Sigmoid colon (tissue), 7 donors: Measurements from ENCODE around the gene TENT4A. TPM values are rescaled to one million over a fixed set of nuclear protein-coding genes. Genes with fewer than 3 reads are reported as not detected.

ENCODE experiments used
- DNase-seq: peaks from one replicate; pipeline ENCODE4 v3.0.0-alpha.2; 2019
- H3K27ac ChIP-seq, 4 donors: fragments of 200-600 bp; sonication (generic); one replicate each; pipeline ENCODE4 v1.5.1; 2016 to 2019; ENCODE audit warnings: mild to moderate bottlenecking in 1 of 4
- H3K27me3 ChIP-seq, 3 donors: fragments of 200-600 bp; sonication (generic); one replicate each; pipeline ENCODE4 v1.5.1; 2019; ENCODE audit warnings: mild to moderate bottlenecking in 1 of 3
- H3K36me3 ChIP-seq, 4 donors: fragments of 200-600 bp; sonication (generic); one replicate each; pipeline ENCODE4 v1.5.1; 2016 to 2019
- H3K4me1 ChIP-seq, 4 donors: fragments of 200-600 bp; sonication (generic); one replicate each; pipeline ENCODE4 v1.5.1; 2017 to 2019
- H3K4me3 ChIP-seq, 4 donors: fragments of 200-600 bp; sonication (generic); one replicate each; pipeline ENCODE4 v1.5.1; 2017 to 2019; ENCODE audit warnings: mild to moderate bottlenecking in 2 of 4, moderate library complexity in 1 of 4
- H3K9me3 ChIP-seq, 4 donors: fragments of 200-600 bp in 3 of 4; sonication (generic) in 3 of 4; one replicate each; pipeline versions ENCODE4 v1.5.1 to v1.6.1; 2013 to 2019
- CTCF ChIP-seq, 4 experiments: fragments of 450-650 bp in 3 of 4; fragments of 200-600 bp in 1 of 4; IDR thresholded peaks; one replicate each; pipeline ENCODE4 v1.5.1; 2016 to 2019; ENCODE audit warnings: antibody characterized with exemption in 4 of 4, mild to moderate bottlenecking in 3 of 4, moderate library complexity in 2 of 4
- EP300 ChIP-seq, 4 donors: sonication (generic); formaldehyde crosslinking; IDR thresholded peaks; one replicate each; pipeline ENCODE4 v1.6.1; 2017; ENCODE audit warnings: antibody characterized with exemption in 4 of 4
- POLR2A ChIP-seq, 2 donors: fragments of 450-650 bp; IDR thresholded peaks; one replicate each; pipeline ENCODE4 v1.6.1; 2016; ENCODE audit warnings: antibody characterized with exemption in 2 of 2, mild to moderate bottlenecking in 2 of 2, moderate library complexity in 2 of 2
- POLR2AphosphoS5 ChIP-seq, 4 donors: sonication (generic); formaldehyde crosslinking; IDR thresholded peaks; one replicate each; pipeline ENCODE4 v1.6.1; 2017; ENCODE audit warnings: antibody characterized with exemption in 4 of 4
- WGBS, 2 donors: extraction: QIAGEN DNeasy Blood & Tissue Kit; methylation state at CpG; one replicate each; pipeline ENCODE4 v1.1.7; 2013; 5-methylcytosine and 5-hydroxymethylcytosine counted together
- intact Hi-C: fragments of 100-400 bp; cut with DNase I; formaldehyde crosslinking; loops from one replicate; pipeline ENCODE4 v1.15.1; 2023
- polyA plus RNA-seq, 3 donors: library from polyadenylated mRNA; stranded (reverse); fragments of 200-250 nt; gene quantifications; one replicate each; pipeline ENCODE4 v1.2.3, GENCODE V29; 2013
- total RNA-seq, 4 donors: library from RNA; depleted of rRNA; stranded (reverse); fragments of >200 nt; gene quantifications; one replicate each; pipeline ENCODE4 v1.1.0, GENCODE V29; 2016
- donor health status: healthy with polysubstance abuse.
- donor health status: Bipolar disorder and iron deficiency.
- donor health status: healthy.

The TENT4A gene
- total and polyA plus RNA-seq, 7 donors, result 3.0 to 27.4 (median 14.6) TPM

GRCh38 chr5:6716629-6717149 is 3.5 kb downstream of the TENT4A start:
- TF ChIP-seq EP300 (IDR thresholded peaks at IDR 0.05) (no peak), CTCF (IDR thresholded peaks at IDR 0.05) (no peak), POLR2A (IDR thresholded peaks at IDR 0.05) (no peak), POLR2AphosphoS5 (IDR thresholded peaks at IDR 0.05) (no peak)
- intact Hi-C loops, result loop anchor here (10.0 kb wide), 1 partner anchor 262 kb away; no protein-coding TSS in a partner anchor
- no peak for DNase-seq
- peak overlapping the region in 1 of 4 donors; percentile 74 for H3K4me3 ChIP-seq
- H3K36me3 ChIP-seq, result no peaks in the 10 kb centered on the region
- peaks cover 0 to 72% (median 67%) of the 10 kb centered on the region in 4 donors for H3K4me1 ChIP-seq
- no peaks in the 10 kb centered on the region for H3K27me3 ChIP-seq
- no peak overlapping the region for H3K27ac ChIP-seq
- no peaks in the 10 kb centered on the region for H3K9me3 ChIP-seq
- WGBS, 2 donors, result 91 to 92% methylated on average over 4 of the region's 4 CpGs

GRCh38 chr5:6717247-6717646 is 4.0 kb downstream of the TENT4A start:
- H3K9me3 ChIP-seq, result no peaks in the 10 kb centered on the region
- H3K4me3 ChIP-seq, result no peak overlapping the region
- peaks cover 0 to 75% (median 68%) of the 10 kb centered on the region in 4 donors for H3K4me1 ChIP-seq
- H3K36me3 ChIP-seq, result no peaks in the 10 kb centered on the region
- H3K27me3 ChIP-seq, result no peaks in the 10 kb centered on the region
- TF ChIP-seq POLR2AphosphoS5 (IDR thresholded peaks at IDR 0.05), result no peak
- no peak overlapping the region for H3K27ac ChIP-seq
- no peak for DNase-seq
- intact Hi-C loops, result loop anchor here (10.0 kb wide), 1 partner anchor 262 kb away; no protein-coding TSS in a partner anchor

GRCh38 chr5:6717687-6718086 is 4.5 kb downstream of the TENT4A start:
- TF ChIP-seq POLR2A (IDR thresholded peaks at IDR 0.05) (no peak), CTCF (IDR thresholded peaks at IDR 0.05) (no peak), EP300 (IDR thresholded peaks at IDR 0.05) (no peak), POLR2AphosphoS5 (IDR thresholded peaks at IDR 0.05) (no peak)
- 73 to 74% methylated on average over 4 of the region's 4 CpGs for WGBS, 2 donors
- Histone ChIP-seq H3K4me1 (peaks cover 0 to 80% (median 70%) of the 10 kb centered on the region in 4 donors), H3K27ac (no peak overlapping the region), H3K4me3 (no peak overlapping the region), H3K36me3 (no peaks in the 10 kb centered on the region), H3K27me3 (no peaks in the 10 kb centered on the region), H3K9me3 (no peaks in the 10 kb centered on the region)
- no peak for DNase-seq
- intact Hi-C loops, result loop anchor here (10.0 kb wide), 1 partner anchor 263 kb away; no protein-coding TSS in a partner anchor

- no peaks in the 10 kb centered on the region for H3K36me3 ChIP-seq
- intact Hi-C loops, result loop anchor here (10.0 kb wide), 1 partner anchor 263 kb away; no protein-coding TSS in a partner anchor
- no peaks in the 10 kb centered on the region for H3K27me3 ChIP-seq
- H3K4me3 ChIP-seq, result no peak overlapping the region
- 87 to 90% methylated on average over 14 of the region's 14 CpGs for WGBS, 2 donors
- no peaks in the 10 kb centered on the region for H3K9me3 ChIP-seq
- no peak for DNase-seq
- H3K4me1 ChIP-seq, result peaks cover 0 to 85% (median 75%) of the 10 kb centered on the region in 4 donors
- H3K27ac ChIP-seq, result no peak overlapping the region
- no peak for TF ChIP-seq POLR2A (IDR thresholded peaks at IDR 0.05)
- no peak for TF ChIP-seq CTCF (IDR thresholded peaks at IDR 0.05)
- TF ChIP-seq POLR2AphosphoS5 (IDR thresholded peaks at IDR 0.05), result no peak
- TF ChIP-seq EP300 (IDR thresholded peaks at IDR 0.05), result no peak
Measured at GRCh38 chr5:6718161-6718681, 5.0 kb downstream of the TENT4A start.

- peaks cover 0 to 90% (median 80%) of the 10 kb centered on the region in 4 donors for H3K4me1 ChIP-seq
- H3K27ac ChIP-seq, result no peak overlapping the region
- TF ChIP-seq POLR2A (IDR thresholded peaks at IDR 0.05) (no peak), POLR2AphosphoS5 (IDR thresholded peaks at IDR 0.05) (no peak), CTCF (IDR thresholded peaks at IDR 0.05) (no peak), EP300 (IDR thresholded peaks at IDR 0.05) (no peak)
- intact Hi-C loops, result loop anchor here (10.0 kb wide), 1 partner anchor 264 kb away; no protein-coding TSS in a partner anchor
- H3K36me3 ChIP-seq, result no peaks in the 10 kb centered on the region
- H3K27me3 ChIP-seq, result no peaks in the 10 kb centered on the region
- no peak overlapping the region for H3K4me3 ChIP-seq
- no peak for DNase-seq
- H3K9me3 ChIP-seq, result no peaks in the 10 kb centered on the region
- 75 to 86% methylated on average over 5 of the region's 5 CpGs for WGBS, 2 donors
Measured at GRCh38 chr5:6718718-6719117, 5.5 kb downstream of the TENT4A start.
